Measurements from ENCODE around the gene HEXIM1. TPM values are rescaled to one million over a fixed set of nuclear protein-coding genes. Genes with fewer than 3 reads are reported as not detected.

The HEXIM1 gene
- 19.1 TPM for polyA plus RNA-seq (2013, experiment 1 of 2)
- polyA plus RNA-seq (2013, experiment 2 of 2): 18.6 TPM

- peak within 1 kb of the TSS; percentile 98 for H3K9ac ChIP-seq (ENCODE audit: low read depth, low read length)
- WGBS: under 1% methylated on average over 58 of the region's 58 CpGs
- no peaks in the 10 kb centered on the region for H3K36me3 ChIP-seq (ENCODE audit: insufficient read depth, low read length)
- peak within 1 kb of the TSS; percentile 84 for H3K4me3 ChIP-seq (ENCODE audit: low read length)
- H3K27ac ChIP-seq (ENCODE audit: low read depth, low read length): peak within 1 kb of the TSS; percentile 98
- no peaks in the 10 kb centered on the region for H3K9me3 ChIP-seq (ENCODE audit: insufficient read depth, low read depth, low read length)
- peaks cover 23% of the 10 kb centered on the region for H3K4me1 ChIP-seq (ENCODE audit: insufficient read depth, low read length)
- H3K27me3 ChIP-seq (ENCODE audit: insufficient read depth, low read length): no peaks in the 10 kb centered on the region
These were observed at the start of gene HEXIM1 for GRCh38 chr17:45148183-45149036. Gene HEXIM1, plus strand, starts transcription at chr17:45148475. Its CDS starts 716 bp downstream, at chr17:45149191.

- 57% methylated on average over 9 of the region's 9 CpGs for WGBS
- no peak overlapping the region for H3K9ac ChIP-seq (ENCODE audit: low read depth, low read length)
- peaks cover 87% of the 10 kb centered on the region for H3K36me3 ChIP-seq (ENCODE audit: insufficient read depth, low read length)
- H3K27me3 ChIP-seq (ENCODE audit: insufficient read depth, low read length): no peaks in the 10 kb centered on the region
- H3K4me3 ChIP-seq (ENCODE audit: low read length): no peak overlapping the region
- no peak overlapping the region for H3K27ac ChIP-seq (ENCODE audit: low read depth, low read length)
- no peaks in the 10 kb centered on the region for H3K9me3 ChIP-seq (ENCODE audit: insufficient read depth, low read depth, low read length)
- no peaks in the 10 kb centered on the region for H3K4me1 ChIP-seq (ENCODE audit: insufficient read depth, low read length)
These were observed 49.2 kb upstream of the HEXIM1 start for GRCh38 chr17:45098869-45099616.

- 94% methylated on average over 9 of the region's 9 CpGs for WGBS
- Histone ChIP-seq H3K9ac (ENCODE audit: low read depth, low read length) (no peak overlapping the region), H3K27ac (ENCODE audit: low read depth, low read length) (no peak overlapping the region), H3K27me3 (ENCODE audit: insufficient read depth, low read length) (no peaks in the 10 kb centered on the region), H3K9me3 (ENCODE audit: insufficient read depth, low read depth, low read length) (no peaks in the 10 kb centered on the region), H3K4me1 (ENCODE audit: insufficient read depth, low read length) (no peaks in the 10 kb centered on the region), H3K36me3 (ENCODE audit: insufficient read depth, low read length) (peaks cover 90% of the 10 kb centered on the region), H3K4me3 (ENCODE audit: low read length) (no peak overlapping the region)
These were observed 46.8 kb upstream of the HEXIM1 start for GRCh38 chr17:45101546-45101882.

GRCh38 chr17:45101883-45102811 is 46.1 kb upstream of the HEXIM1 start:
- Histone ChIP-seq H3K9me3 (ENCODE audit: insufficient read depth, low read depth, low read length) (no peaks in the 10 kb centered on the region), H3K36me3 (ENCODE audit: insufficient read depth, low read length) (peaks cover 90% of the 10 kb centered on the region), H3K27me3 (ENCODE audit: insufficient read depth, low read length) (no peaks in the 10 kb centered on the region), H3K27ac (ENCODE audit: low read depth, low read length) (no peak overlapping the region), H3K9ac (ENCODE audit: low read depth, low read length) (no peak overlapping the region), H3K4me3 (ENCODE audit: low read length) (no peak overlapping the region), H3K4me1 (ENCODE audit: insufficient read depth, low read length) (no peaks in the 10 kb centered on the region)
- WGBS: 93% methylated on average over 12 of the region's 12 CpGs

- peaks cover 90% of the 10 kb centered on the region for H3K36me3 ChIP-seq (ENCODE audit: insufficient read depth, low read length)
- no peak overlapping the region for H3K4me3 ChIP-seq (ENCODE audit: low read length)
- H3K4me1 ChIP-seq (ENCODE audit: insufficient read depth, low read length): no peaks in the 10 kb centered on the region
- H3K27ac ChIP-seq (ENCODE audit: low read depth, low read length): no peak overlapping the region
- WGBS: 92% methylated on average over 9 of the region's 9 CpGs
- H3K9ac ChIP-seq (ENCODE audit: low read depth, low read length): no peak overlapping the region
- no peaks in the 10 kb centered on the region for H3K9me3 ChIP-seq (ENCODE audit: insufficient read depth, low read depth, low read length)
- H3K27me3 ChIP-seq (ENCODE audit: insufficient read depth, low read length): no peaks in the 10 kb centered on the region
These were observed 45.4 kb upstream of the HEXIM1 start for GRCh38 chr17:45102856-45103255.

- 93% methylated on average over 9 of the region's 9 CpGs for WGBS
- Histone ChIP-seq H3K36me3 (ENCODE audit: insufficient read depth, low read length) (peaks cover 90% of the 10 kb centered on the region), H3K9me3 (ENCODE audit: insufficient read depth, low read depth, low read length) (no peaks in the 10 kb centered on the region), H3K4me3 (ENCODE audit: low read length) (no peak overlapping the region), H3K4me1 (ENCODE audit: insufficient read depth, low read length) (no peaks in the 10 kb centered on the region), H3K27me3 (ENCODE audit: insufficient read depth, low read length) (no peaks in the 10 kb centered on the region), H3K9ac (ENCODE audit: low read depth, low read length) (no peak overlapping the region), H3K27ac (ENCODE audit: low read depth, low read length) (no peak overlapping the region)
These were observed 44.9 kb upstream of the HEXIM1 start for GRCh38 chr17:45103269-45103795.

- Histone ChIP-seq H3K9me3 (ENCODE audit: insufficient read depth, low read depth, low read length) (no peaks in the 10 kb centered on the region), H3K27me3 (ENCODE audit: insufficient read depth, low read length) (no peaks in the 10 kb centered on the region), H3K36me3 (ENCODE audit: insufficient read depth, low read length) (peaks cover 90% of the 10 kb centered on the region), H3K9ac (ENCODE audit: low read depth, low read length) (no peak overlapping the region), H3K27ac (ENCODE audit: low read depth, low read length) (no peak overlapping the region), H3K4me3 (ENCODE audit: low read length) (no peak overlapping the region), H3K4me1 (ENCODE audit: insufficient read depth, low read length) (no peaks in the 10 kb centered on the region)
- WGBS: 95% methylated on average over 8 of the region's 8 CpGs
These were observed 44.2 kb upstream of the HEXIM1 start for GRCh38 chr17:45104029-45104428.

- Histone ChIP-seq H3K9me3 (ENCODE audit: insufficient read depth, low read depth, low read length) (no peaks in the 10 kb centered on the region), H3K4me1 (ENCODE audit: insufficient read depth, low read length) (no peaks in the 10 kb centered on the region), H3K4me3 (ENCODE audit: low read length) (no peak overlapping the region), H3K27me3 (ENCODE audit: insufficient read depth, low read length) (no peaks in the 10 kb centered on the region), H3K27ac (ENCODE audit: low read depth, low read length) (no peak overlapping the region), H3K9ac (ENCODE audit: low read depth, low read length) (no peak overlapping the region), H3K36me3 (ENCODE audit: insufficient read depth, low read length) (peaks cover 90% of the 10 kb centered on the region)
- 94% methylated on average over 6 of the region's 6 CpGs for WGBS
These were observed 43.8 kb upstream of the HEXIM1 start for GRCh38 chr17:45104497-45104896.

- H3K36me3 ChIP-seq (ENCODE audit: insufficient read depth, low read length): peaks cover 85% of the 10 kb centered on the region
- no peak overlapping the region for H3K4me3 ChIP-seq (ENCODE audit: low read length)
- H3K27me3 ChIP-seq (ENCODE audit: insufficient read depth, low read length): no peaks in the 10 kb centered on the region
- 93% methylated on average over 17 of the region's 17 CpGs for WGBS
- no peaks in the 10 kb centered on the region for H3K4me1 ChIP-seq (ENCODE audit: insufficient read depth, low read length)
- H3K27ac ChIP-seq (ENCODE audit: low read depth, low read length): no peak overlapping the region
- no peak overlapping the region for H3K9ac ChIP-seq (ENCODE audit: low read depth, low read length)
- no peaks in the 10 kb centered on the region for H3K9me3 ChIP-seq (ENCODE audit: insufficient read depth, low read depth, low read length)
These were observed 43.2 kb upstream of the HEXIM1 start for GRCh38 chr17:45104907-45105624.

GRCh38 chr17:45106096-45106495 is 42.2 kb upstream of the HEXIM1 start:
- H3K36me3 ChIP-seq (ENCODE audit: insufficient read depth, low read length): peaks cover 82% of the 10 kb centered on the region
- no peak overlapping the region for H3K9ac ChIP-seq (ENCODE audit: low read depth, low read length)
- H3K9me3 ChIP-seq (ENCODE audit: insufficient read depth, low read depth, low read length): no peaks in the 10 kb centered on the region

More at GRCh38 chr17:45106096-45106495, 42.2 kb upstream of the HEXIM1 start:
- no peak overlapping the region for H3K4me3 ChIP-seq (ENCODE audit: low read length)
- 97% methylated on average over 5 of the region's 5 CpGs for WGBS
- no peak overlapping the region for H3K27ac ChIP-seq (ENCODE audit: low read depth, low read length)
- H3K27me3 ChIP-seq (ENCODE audit: insufficient read depth, low read length): no peaks in the 10 kb centered on the region
- H3K4me1 ChIP-seq (ENCODE audit: insufficient read depth, low read length): no peaks in the 10 kb centered on the region
